Measurements from ENCODE around the gene ZNF606. TPM values are rescaled to one million over a fixed set of nuclear protein-coding genes. Genes with fewer than 3 reads are reported as not detected.

Gene ZNF606
- polyA plus RNA-seq, 1 donor from 2014 or later, result 9.1 TPM

GRCh38 chr19:57992841-57993240 is 9.8 kb downstream of the ZNF606 start:
- peaks cover 54% of the 10 kb centered on the region for H3K36me3 Mint-ChIP-seq
- H3K27ac Mint-ChIP-seq, result peak overlapping the region in 1 of 3 donors; percentile 31
- peaks cover 8 to 60% (median 37%) of the 10 kb centered on the region in 3 donors for H3K9me3 Mint-ChIP-seq
- peak overlapping the region in 2 of 4 donors; percentile 23 to 32 for H3K4me3 Mint-ChIP-seq
- H3K4me1 Mint-ChIP-seq, result no peaks in the 10 kb centered on the region
- H3K27me3 Mint-ChIP-seq, result no peaks in the 10 kb centered on the region

GRCh38 chr19:57978586-57979289 is 23.9 kb downstream of the ZNF606 start:
- Mint-ChIP-seq H3K36me3 (peaks cover 44% of the 10 kb centered on the region), H3K27me3 (no peaks in the 10 kb centered on the region), H3K9me3 (peaks cover 34 to 72% (median 66%) of the 10 kb centered on the region in 3 donors), H3K4me1 (peaks cover 0 to 3% (median 0%) of the 10 kb centered on the region in 3 donors), H3K4me3 (no peak overlapping the region), H3K27ac (peak overlapping the region in 1 of 3 donors; percentile 10)

- no peak within 1 kb of the TSS for H3K4me3 Mint-ChIP-seq
- peaks cover 16 to 53% (median 53%) of the 10 kb centered on the region in 3 donors for H3K9me3 Mint-ChIP-seq
- H3K27ac Mint-ChIP-seq, result peak within 1 kb of the TSS in 1 of 3 donors; percentile 47
- H3K27me3 Mint-ChIP-seq, result no peaks in the 10 kb centered on the region
- peaks cover 16% of the 10 kb centered on the region for H3K36me3 Mint-ChIP-seq
- peaks cover 0 to 1% (median 0%) of the 10 kb centered on the region in 3 donors for H3K4me1 Mint-ChIP-seq
Observed at GRCh38 chr19:57974434-57974833, 28.2 kb downstream of the ZNF606 start, which contains the start of gene C19orf18. Gene C19orf18, minus strand, starts transcription at chr19:57974534. Its CDS starts 102 bp downstream, at chr19:57974432.

GRCh38 chr19:57964761-57965160 is 37.9 kb downstream of the ZNF606 start:
- no peaks in the 10 kb centered on the region for H3K27me3 Mint-ChIP-seq
- H3K9me3 Mint-ChIP-seq, result peaks cover 10 to 30% (median 19%) of the 10 kb centered on the region in 3 donors
- no peak overlapping the region for H3K4me3 Mint-ChIP-seq
- H3K27ac Mint-ChIP-seq, result no peak overlapping the region
- H3K36me3 Mint-ChIP-seq, result peaks cover 4% of the 10 kb centered on the region
- H3K4me1 Mint-ChIP-seq, result peaks cover 0 to 2% (median 0%) of the 10 kb centered on the region in 3 donors

- H3K36me3 Mint-ChIP-seq, result peaks cover 2% of the 10 kb centered on the region
- peaks cover 5 to 31% (median 25%) of the 10 kb centered on the region in 3 donors for H3K9me3 Mint-ChIP-seq
- peak overlapping the region in 1 of 4 donors; percentile 12 for H3K4me3 Mint-ChIP-seq
- peaks cover 0 to 2% (median 0%) of the 10 kb centered on the region in 3 donors for H3K4me1 Mint-ChIP-seq
- H3K27ac Mint-ChIP-seq, result no peak overlapping the region
- no peaks in the 10 kb centered on the region for H3K27me3 Mint-ChIP-seq
Observed at GRCh38 chr19:57961785-57962184, 40.8 kb downstream of the ZNF606 start.

- peaks cover 4% of the 10 kb centered on the region for H3K36me3 Mint-ChIP-seq
- no peaks in the 10 kb centered on the region for H3K27me3 Mint-ChIP-seq
- H3K27ac Mint-ChIP-seq, result no peak overlapping the region
- peaks cover 6 to 42% (median 23%) of the 10 kb centered on the region in 3 donors for H3K9me3 Mint-ChIP-seq
- H3K4me3 Mint-ChIP-seq, result no peak overlapping the region
- no peaks in the 10 kb centered on the region for H3K4me1 Mint-ChIP-seq
Observed at GRCh38 chr19:57954996-57955395, 47.6 kb downstream of the ZNF606 start.

- Mint-ChIP-seq H3K4me1 (peaks cover 13 to 21% (median 14%) of the 10 kb centered on the region in 3 donors), H3K27me3 (no peaks in the 10 kb centered on the region), H3K36me3 (peaks cover 11% of the 10 kb centered on the region), H3K4me3 (peak overlapping the region in 2 of 4 donors; percentile 69 to 80), H3K9me3 (peaks cover 16 to 40% (median 20%) of the 10 kb centered on the region in 3 donors), H3K27ac (no peak overlapping the region)
Observed at GRCh38 chr19:57949702-57950101, 52.9 kb downstream of the ZNF606 start.

GRCh38 chr19:57949296-57949695 is 53.3 kb downstream of the ZNF606 start:
- no peak overlapping the region for H3K4me3 Mint-ChIP-seq
- H3K4me1 Mint-ChIP-seq, result peaks cover 13 to 21% (median 14%) of the 10 kb centered on the region in 3 donors
- peaks cover 13 to 36% (median 22%) of the 10 kb centered on the region in 3 donors for H3K9me3 Mint-ChIP-seq
- peaks cover 12% of the 10 kb centered on the region for H3K36me3 Mint-ChIP-seq
- no peaks in the 10 kb centered on the region for H3K27me3 Mint-ChIP-seq
- H3K27ac Mint-ChIP-seq, result no peak overlapping the region

- Mint-ChIP-seq H3K27me3 (no peaks in the 10 kb centered on the region), H3K4me1 (peaks cover 15 to 21% (median 16%) of the 10 kb centered on the region in 3 donors), H3K4me3 (peak within 1 kb of the TSS; percentile 94 to 99 (median 98)), H3K27ac (peak within 1 kb of the TSS; percentile 82 to 92 (median 92)), H3K9me3 (peaks cover 20 to 41% (median 31%) of the 10 kb centered on the region in 3 donors), H3K36me3 (peaks cover 25% of the 10 kb centered on the region)
Observed at GRCh38 chr19:57947419-57948134, 55.0 kb downstream of the ZNF606 start, which contains the start of gene ZNF256. Gene ZNF256, minus strand, starts transcription at chr19:57947706. Its CDS starts 232 bp downstream, at chr19:57947474.

- peak overlapping the region; percentile 94 to 99 (median 98) for H3K4me3 Mint-ChIP-seq
- H3K36me3 Mint-ChIP-seq, result peaks cover 31% of the 10 kb centered on the region
- no peaks in the 10 kb centered on the region for H3K27me3 Mint-ChIP-seq
- H3K27ac Mint-ChIP-seq, result peak overlapping the region in 2 of 3 donors; percentile 82 to 92
- peaks cover 23 to 46% (median 33%) of the 10 kb centered on the region in 3 donors for H3K9me3 Mint-ChIP-seq
- H3K4me1 Mint-ChIP-seq, result peaks cover 15 to 21% (median 16%) of the 10 kb centered on the region in 3 donors
Observed at GRCh38 chr19:57947088-57947418, 55.6 kb downstream of the ZNF606 start.

GRCh38 chr19:57946316-57946715 is 56.3 kb downstream of the ZNF606 start:
- H3K27ac Mint-ChIP-seq, result peak overlapping the region in 2 of 3 donors; percentile 42 to 55
- H3K27me3 Mint-ChIP-seq, result no peaks in the 10 kb centered on the region
- H3K4me3 Mint-ChIP-seq, result peak overlapping the region; percentile 86 to 99 (median 96)
- H3K4me1 Mint-ChIP-seq, result peaks cover 15 to 21% (median 16%) of the 10 kb centered on the region in 3 donors
- H3K36me3 Mint-ChIP-seq, result peaks cover 38% of the 10 kb centered on the region
- H3K9me3 Mint-ChIP-seq, result peaks cover 29 to 50% (median 37%) of the 10 kb centered on the region in 3 donors

- H3K36me3 Mint-ChIP-seq, result peaks cover 48% of the 10 kb centered on the region
- peaks cover 11 to 16% (median 12%) of the 10 kb centered on the region in 3 donors for H3K4me1 Mint-ChIP-seq
- no peak overlapping the region for H3K27ac Mint-ChIP-seq
- H3K4me3 Mint-ChIP-seq, result peak overlapping the region in 1 of 4 donors; percentile 43
- peaks cover 33 to 52% (median 45%) of the 10 kb centered on the region in 3 donors for H3K9me3 Mint-ChIP-seq
- no peaks in the 10 kb centered on the region for H3K27me3 Mint-ChIP-seq
Observed at GRCh38 chr19:57941593-57941992, 61.0 kb downstream of the ZNF606 start.

- Mint-ChIP-seq H3K9me3 (peaks cover 12 to 41% (median 24%) of the 10 kb centered on the region in 3 donors), H3K4me1 (peaks cover 7 to 9% (median 7%) of the 10 kb centered on the region in 3 donors), H3K36me3 (peaks cover 20% of the 10 kb centered on the region), H3K27ac (peak overlapping the region in 1 of 3 donors; percentile 51), H3K27me3 (no peaks in the 10 kb centered on the region), H3K4me3 (peak overlapping the region in 3 of 4 donors; percentile 95 to 97 (median 96))
Observed at GRCh38 chr19:57935731-57936130, 66.9 kb downstream of the ZNF606 start.

- Mint-ChIP-seq H3K4me3 (peak within 1 kb of the TSS; percentile 92 to 97 (median 96)), H3K27me3 (no peaks in the 10 kb centered on the region), H3K36me3 (peaks cover 20% of the 10 kb centered on the region), H3K27ac (peak within 1 kb of the TSS; percentile 51 to 89 (median 71)), H3K9me3 (peaks cover 11 to 47% (median 24%) of the 10 kb centered on the region in 3 donors), H3K4me1 (peaks cover 7 to 8% (median 7%) of the 10 kb centered on the region in 3 donors)
Observed at GRCh38 chr19:57934820-57935665, 67.6 kb downstream of the ZNF606 start, which contains the start of gene ZNF418. Gene ZNF418, minus strand, starts transcription at chr19:57935402. Its CDS starts 1,580 bp downstream, at chr19:57933822.

Data from IgD-negative memory B cell (primary cell).